A673 (cell line): ENCODE measurements around the gene PBRM1.

Experiments used
- CTCF ChIP-seq: fragments of 300-800, 200-600 bp; sonication (generic); conservative IDR thresholded peaks from 2 replicates; pipeline ENCODE4 v1.5.1; 2017; ENCODE audit warnings: low read depth, mild to moderate bottlenecking, antibody characterized with exemption, low read length, moderate library complexity, mixed read lengths
- EZH2 ChIP-seq: fragments of 200-600 bp; sonication (generic); IDR thresholded peaks from 2 replicates; pipeline ENCODE4 v1.6.1; 2017; ENCODE audit warnings: borderline replicate concordance, low read depth, mild to moderate bottlenecking, mixed read lengths, antibody characterized with exemption, low read length; ENCODE audit not compliant: poor library complexity, severe bottlenecking

- no peak for TF ChIP-seq CTCF
- TF ChIP-seq EZH2 = no peak
Measured at GRCh38 chr3:52688266-52688665, 2.6 kb upstream of the PBRM1 start.
